HepG2 (cell line): Measurements from ENCODE around the gene OPRL1. TPM values are rescaled to one million over a fixed set of nuclear protein-coding genes. Genes with fewer than 3 reads are reported as not detected.

ENCODE experiments used
- ASH2L ChIP-seq: fragments of 300-600, 200-600 bp; sonication (generic); IDR thresholded peaks from 2 replicates; pipeline ENCODE4 v1.7.0; 2017; ENCODE audit warnings: low read depth, mild to moderate bottlenecking, moderate library complexity, mixed read lengths, low read length; ENCODE audit not compliant: insufficient read length
- CBFB ChIP-seq: sonication (generic); formaldehyde crosslinking; IDR thresholded peaks from 2 replicates; pipeline ENCODE4 v1.4.0; 2020; ENCODE audit warnings: missing genetic modification reagents
- ERF ChIP-seq: IDR thresholded peaks from 2 replicates; pipeline ENCODE4 v1.6.1; 2018; ENCODE audit warnings: missing biosample characterization, missing genetic modification reagents
- FOXO4 ChIP-seq: sonication (generic); formaldehyde crosslinking; conservative IDR thresholded peaks from 2 replicates; pipeline ENCODE4 v1.8.1; 2023; ENCODE audit warnings: missing genetic modification reagents
- HCFC1 ChIP-seq: fragments of 150-350 bp; IDR thresholded peaks from 2 replicates; pipeline ENCODE4 v1.6.1; 2014; ENCODE audit warnings: low read depth, low read length
- HNRNPUL1 ChIP-seq: fragments of 200-400 bp; formaldehyde crosslinking; IDR thresholded peaks from 2 replicates; pipeline ENCODE4 v1.6.1; 2017; ENCODE audit warnings: low read depth, mild to moderate bottlenecking, low read length, moderate library complexity
- JUN ChIP-seq: sonication (generic); formaldehyde crosslinking; IDR thresholded peaks from 2 replicates; pipeline ENCODE4 v1.4.0; 2020; ENCODE audit warnings: mild to moderate bottlenecking, missing genetic modification reagents
- PHB2 ChIP-seq: fragments of 450-650 bp; IDR thresholded peaks from 2 replicates; pipeline ENCODE4 v1.6.1; 2018; ENCODE audit not compliant: partially characterized antibody
- PRPF4 ChIP-seq: fragments of 200-400 bp; formaldehyde crosslinking; IDR thresholded peaks from 2 replicates; pipeline ENCODE4 v1.6.1; 2016; ENCODE audit warnings: low read length, low read depth; ENCODE audit not compliant: poor library complexity, severe bottlenecking
- RERE ChIP-seq: IDR thresholded peaks from 2 replicates; pipeline ENCODE4 v1.6.1; 2016; ENCODE audit warnings: low read depth, missing genetic modification reagents, missing compliant biosample characterization
- SMARCC2 ChIP-seq: fragments of 450-650 bp; IDR thresholded peaks from 2 replicates; pipeline ENCODE4 v1.6.1; 2017; ENCODE audit warnings: antibody characterized with exemption, mild to moderate bottlenecking
- THAP11 ChIP-seq: IDR thresholded peaks from 2 replicates; pipeline ENCODE4 v1.6.1; 2016; ENCODE audit warnings: missing biosample characterization, missing genetic modification reagents
- ZKSCAN8 ChIP-seq: IDR thresholded peaks from 2 replicates; pipeline ENCODE4 v1.6.1; 2016; ENCODE audit warnings: borderline replicate concordance, missing genetic modification reagents, missing compliant biosample characterization
- ZNF121 ChIP-seq: sonication (generic); formaldehyde crosslinking; IDR thresholded peaks from 2 replicates; pipeline ENCODE4 v1.5.0; 2020; ENCODE audit warnings: mild to moderate bottlenecking, missing genetic modification reagents
- ZNF263 ChIP-seq: sonication (generic); formaldehyde crosslinking; IDR thresholded peaks from 2 replicates; pipeline ENCODE4 v1.4.0; 2020; ENCODE audit warnings: missing genetic modification reagents
- ZNF441 ChIP-seq: sonication (generic); formaldehyde crosslinking; IDR thresholded peaks from 2 replicates; pipeline ENCODE4 v1.7.0; 2021; ENCODE audit warnings: missing genetic modification reagents, borderline replicate concordance
- ZNF614 ChIP-seq: IDR thresholded peaks from 2 replicates; pipeline ENCODE4 v1.6.1; 2018; ENCODE audit warnings: missing biosample characterization, missing genetic modification reagents, inconsistent platforms, borderline replicate concordance
- ZNF644 ChIP-seq: IDR thresholded peaks from 2 replicates; pipeline ENCODE4 v1.6.1; 2016; ENCODE audit warnings: low read depth
- ZNF7 ChIP-seq: IDR thresholded peaks from 2 replicates; pipeline ENCODE4 v1.6.1; 2016; ENCODE audit warnings: missing biosample characterization, missing genetic modification reagents
- ZNF713 ChIP-seq: sonication (generic); formaldehyde crosslinking; IDR thresholded peaks from 2 replicates; pipeline ENCODE4 v1.4.0; 2020; ENCODE audit warnings: mild to moderate bottlenecking, missing genetic modification reagents
- polyA plus RNA-seq, 8 experiments: library from polyadenylated mRNA; depleted of rRNA in 3 of 8; stranded (reverse) in 7 of 8; unstranded in 1 of 8; fragments of >200 nt; fragmentation: Illumina TruSeq in 4 of 8; extraction: Trizol in 4 of 8; gene quantifications; 2 replicates each; pipeline versions ENCODE4 v1.2.1 to v1.2.3, GENCODE V29; 2011 to 2016; ENCODE audit warnings: low read depth in 4 of 8, missing spikeins in 1 of 8, mixed read lengths in 1 of 8; ENCODE audit not compliant: insufficient read depth in 1 of 8
- total RNA-seq, 5 experiments: library from RNA; depleted of rRNA; stranded (reverse); fragments of >200 nt; fragmentation: Illumina TruSeq; extraction: Trizol; gene quantifications; 2 replicates each; pipeline ENCODE4 v1.2.3, GENCODE V29; 2016; ENCODE audit warnings: low read depth in 1 of 5
- TF ChIP-seq, protein P1 (sequence below): sonication (generic); formaldehyde crosslinking; IDR thresholded peaks from 2 replicates; pipeline ENCODE4 v1.8.0; 2022; ENCODE audit warnings: missing genetic modification reagents, mild to moderate bottlenecking, inconsistent platforms, borderline replicate concordance
- TF ChIP-seq, protein P2 (sequence below): IDR thresholded peaks from 2 replicates; pipeline ENCODE4 v1.6.1; 2012; ENCODE audit warnings: inconsistent platforms

The OPRL1 gene
- total and polyA plus RNA-seq, 2 of the 13 experiments (the other 11 are each of a cell fraction or from before 2014, with no cell fraction given): 0.35 to 0.71 TPM

DNA sequence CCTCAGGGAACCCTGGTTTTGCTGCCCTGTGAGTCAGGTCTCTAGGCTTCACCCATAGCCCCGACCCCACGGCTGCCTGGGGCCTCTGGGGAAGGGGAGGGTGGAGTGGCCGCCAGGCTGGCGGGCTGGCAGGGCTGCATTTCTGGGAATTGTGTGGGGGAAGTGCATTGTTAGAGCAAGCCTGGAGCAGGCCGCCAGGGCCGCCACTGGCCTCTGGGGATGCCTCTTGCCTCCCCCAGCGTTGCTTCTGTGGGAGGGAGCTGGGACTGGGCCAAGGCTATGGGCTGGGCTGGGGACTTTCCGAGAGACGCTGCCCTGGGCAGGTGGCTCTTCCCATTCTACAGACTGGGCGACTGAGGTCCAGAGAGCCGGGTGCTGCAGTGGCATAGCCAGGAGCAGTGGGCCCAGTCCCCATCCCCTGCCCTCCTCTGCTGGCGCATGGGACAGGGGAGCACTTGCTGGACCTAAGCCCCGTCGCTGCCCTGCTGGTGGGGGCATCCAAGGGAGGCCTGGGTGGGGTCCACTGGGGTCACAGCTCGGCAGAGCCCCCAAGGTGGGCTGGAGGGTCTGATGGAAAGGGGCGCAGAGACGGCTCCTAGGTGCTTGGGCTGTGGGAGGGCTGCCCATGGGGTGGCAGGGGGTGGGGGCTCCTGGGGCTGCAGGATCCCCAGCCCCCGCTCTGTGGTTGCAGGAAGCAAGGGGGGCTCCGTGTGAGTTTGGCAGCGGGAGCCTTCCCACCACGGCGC lies 23.8 kb upstream of the OPRL1 start (continued):
- TF ChIP-seq RERE (CRISPR knock-in tag) (peak; percentile 54; the same call in 1 of the 2 replicates), ZNF614 (CRISPR knock-in tag) (peak; percentile 88; the same call in 1 of the 2 replicates), HCFC1 (no peak), ASH2L (peak; percentile 37), ZNF644 (peak; percentile 15; the same call in 1 of the 2 replicates), ZNF7 (CRISPR knock-in tag) (no peak), HNRNPUL1 (no peak), CBFB (CRISPR knock-in tag) (peak; percentile 82), FOXO4 (CRISPR knock-in tag) (0 out of 2 replicates have a peak, but pooled peaks have one; percentile 84), ZNF441 (CRISPR knock-in tag) (0 out of 2 replicates have a peak, but pooled peaks have one; percentile 56), THAP11 (peak; percentile 75), PRPF4 (peak; percentile 39), ZNF713 (CRISPR knock-in tag) (0 out of 2 replicates have a peak, but pooled peaks have one; percentile 26), ZNF263 (CRISPR knock-in tag) (no peak; the same call in 1 of the 2 replicates), ZKSCAN8 (peak; percentile 73), SMARCC2 (no peak), ERF (CRISPR knock-in tag) (peak; percentile 83), PHB2 (no peak), ZNF121 (peak; percentile 91), JUN (no peak)
- TF ChIP-seq, protein P1, sequence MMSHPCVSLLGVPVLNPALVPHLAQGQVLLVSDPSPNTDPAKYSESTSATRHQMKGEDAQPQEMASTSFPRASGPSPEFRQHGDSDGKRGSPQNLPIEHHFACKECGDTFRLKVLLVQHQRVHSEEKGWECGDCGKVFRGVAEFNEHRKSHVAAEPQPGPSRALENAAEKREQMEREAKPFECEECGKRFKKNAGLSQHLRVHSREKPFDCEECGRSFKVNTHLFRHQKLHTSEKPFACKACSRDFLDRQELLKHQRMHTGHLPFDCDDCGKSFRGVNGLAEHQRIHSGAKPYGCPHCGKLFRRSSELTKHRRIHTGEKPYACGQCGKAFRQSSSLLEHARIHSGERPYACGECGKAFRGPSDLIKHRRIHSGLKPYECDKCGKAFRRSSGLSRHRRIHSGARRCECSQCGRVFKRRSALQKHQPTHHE (CRISPR knock-in tag): peak; percentile 72; the same call in 1 of the 2 replicates
- TF ChIP-seq, protein P2, sequence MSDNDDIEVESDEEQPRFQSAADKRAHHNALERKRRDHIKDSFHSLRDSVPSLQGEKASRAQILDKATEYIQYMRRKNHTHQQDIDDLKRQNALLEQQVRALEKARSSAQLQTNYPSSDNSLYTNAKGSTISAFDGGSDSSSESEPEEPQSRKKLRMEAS: peak; percentile 77
